Vagina (tissue), 2 donors: ENCODE data around the gene TMC1. TPM values are rescaled to one million over a fixed set of nuclear protein-coding genes. Genes with fewer than 3 reads are reported as not detected.
"Not testable (repeated sequence)": the region's sequence is repeated elsewhere in the genome, so short reads cannot be mapped to it uniquely, and the experiment has no call there.

Experiments
- DNase-seq, 2 donors: peaks; one replicate each; pipeline ENCODE4 v3.0.0-alpha.2; 2017; ENCODE audit errors: extremely low spot score in 2 of 2
- H3K27ac ChIP-seq: fragments of 200-600 bp; sonication (generic); one replicate; pipeline ENCODE4 v1.5.1; 2019
- H3K27me3 ChIP-seq: fragments of 200-600 bp; sonication (generic); one replicate; pipeline ENCODE4 v1.5.1; 2019
- H3K36me3 ChIP-seq, 2 donors: fragments of 200-600 bp; sonication (generic); one replicate each; pipeline ENCODE4 v1.5.1; 2017 to 2019
- H3K4me1 ChIP-seq: fragments of 200-600 bp; sonication (generic); one replicate; pipeline ENCODE4 v1.5.1; 2019
- H3K4me3 ChIP-seq, 2 donors: fragments of 200-600 bp; sonication (generic); 1 replicate in 1 of 2; 2 replicates in 1 of 2; pipeline ENCODE4 v1.5.1; 2016 to 2019
- H3K9me3 ChIP-seq: fragments of 200-600 bp; sonication (generic); one replicate; pipeline ENCODE4 v1.5.1; 2019
- CTCF ChIP-seq, 3 experiments: fragments of 450-650 bp in 2 of 3; fragments of 200-600 bp in 1 of 3; sonication (generic) in 1 of 3; IDR thresholded peaks; one replicate each; pipeline ENCODE4 v1.5.1; 2017 to 2019; ENCODE audit warnings: antibody characterized with exemption in 3 of 3, mild to moderate bottlenecking in 2 of 3, moderate library complexity in 2 of 3
- POLR2A ChIP-seq, 2 donors: fragments of 450-650 bp; IDR thresholded peaks; one replicate each; pipeline ENCODE4 v1.6.1; 2017; ENCODE audit warnings: antibody characterized with exemption in 2 of 2, mild to moderate bottlenecking in 2 of 2, moderate library complexity in 2 of 2
- POLR2AphosphoS5 ChIP-seq, 2 donors: sonication (generic); formaldehyde crosslinking; IDR thresholded peaks; one replicate each; pipeline ENCODE4 v1.9.0; 2017; ENCODE audit warnings: antibody characterized with exemption in 2 of 2, mild to moderate bottlenecking in 2 of 2, low read depth in 1 of 2; ENCODE audit not compliant: insufficient read depth in 1 of 2
- intact Hi-C: fragments of 100-400 bp; cut with DNase I; formaldehyde crosslinking; loops from one replicate; pipeline ENCODE4 v1.15.1; 2023
- total RNA-seq: library from RNA; depleted of rRNA; stranded (reverse); fragments of >200 nt; gene quantifications from one replicate; pipeline ENCODE4 v1.2.3, GENCODE V29; 2016

TMC1 gene
- total RNA-seq, 1 donor from 2014 or later, result not detected

DNA sequence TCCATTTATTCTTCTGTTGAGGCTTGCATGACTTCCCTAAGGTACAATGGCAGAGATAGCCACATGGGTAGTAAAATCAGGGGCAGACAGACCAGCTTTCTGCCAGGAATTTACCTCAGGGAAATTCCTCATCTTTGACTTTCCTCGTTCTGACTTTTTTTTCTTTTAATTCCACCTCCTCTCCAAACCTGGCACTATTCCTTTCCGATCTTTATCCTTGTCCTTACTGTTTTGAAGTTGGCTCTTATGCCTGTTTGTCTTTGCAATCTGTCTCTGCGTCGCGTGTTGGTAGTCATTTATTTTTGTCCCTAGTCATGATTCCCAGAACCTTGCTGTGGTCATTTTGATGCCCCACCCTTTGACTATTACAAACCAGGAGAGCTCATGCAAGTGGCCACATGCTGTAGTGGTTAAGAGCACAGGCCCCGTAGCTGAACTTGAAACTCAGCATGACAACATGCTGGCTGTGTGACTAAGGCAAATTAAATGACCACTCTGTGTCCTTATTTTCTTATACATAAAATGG, 19.0 kb downstream of the TMC1 start:
- H3K27ac ChIP-seq, result no peak overlapping the region
- no peaks in the 10 kb centered on the region for H3K27me3 ChIP-seq
- no peaks in the 10 kb centered on the region for H3K4me1 ChIP-seq
- H3K4me3 ChIP-seq, result no peak overlapping the region
- H3K36me3 ChIP-seq, result no peaks in the 10 kb centered on the region
- no peak for DNase-seq
- H3K9me3 ChIP-seq, result no peaks in the 10 kb centered on the region
- intact Hi-C loops, result no loop called here
- TF ChIP-seq CTCF (IDR thresholded peaks at IDR 0.05), result no peak
- no peak for TF ChIP-seq POLR2A (IDR thresholded peaks at IDR 0.05)
- no peak for TF ChIP-seq POLR2AphosphoS5 (IDR thresholded peaks at IDR 0.05; ENCODE audit: insufficient read depth in 1 of 2, low read depth in 1 of 2)

DNA sequence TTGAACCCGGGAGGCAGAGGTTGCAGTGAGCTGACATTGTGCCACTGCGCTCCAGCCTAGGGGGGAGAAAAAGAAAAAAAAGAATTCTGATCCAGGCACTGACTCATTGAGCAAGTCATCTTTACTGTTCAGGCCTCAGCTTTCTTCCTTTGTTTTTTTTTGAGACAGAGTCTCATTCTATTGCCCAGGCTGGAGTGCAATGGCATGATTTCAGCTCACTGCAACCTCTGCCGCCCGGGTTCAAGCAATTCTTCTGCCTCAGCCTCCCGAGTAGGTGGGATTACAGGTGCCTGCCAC, 21.1 kb downstream of the TMC1 start:
- DNase-seq, H3K9me3 ChIP-seq, H3K27ac ChIP-seq, H3K4me3 ChIP-seq, H3K4me1 ChIP-seq, H3K27me3 ChIP-seq, intact Hi-C loops, H3K36me3 ChIP-seq: not testable (repeated sequence)

GRCh38 chr9:72542917-72543316, 21.5 kb downstream of the TMC1 start:
- intact Hi-C loops, result no loop called here
- Histone ChIP-seq H3K27me3 (no peaks in the 10 kb centered on the region), H3K36me3 (no peaks in the 10 kb centered on the region), H3K9me3 (no peaks in the 10 kb centered on the region), H3K27ac (no peak overlapping the region), H3K4me1 (no peaks in the 10 kb centered on the region), H3K4me3 (no peak overlapping the region)
- TF ChIP-seq POLR2AphosphoS5 (IDR thresholded peaks at IDR 0.05; ENCODE audit: insufficient read depth in 1 of 2, low read depth in 1 of 2), result no peak
- TF ChIP-seq CTCF (IDR thresholded peaks at IDR 0.05), result no peak
- TF ChIP-seq POLR2A (IDR thresholded peaks at IDR 0.05), result no peak
- DNase-seq, result no peak

DNA sequence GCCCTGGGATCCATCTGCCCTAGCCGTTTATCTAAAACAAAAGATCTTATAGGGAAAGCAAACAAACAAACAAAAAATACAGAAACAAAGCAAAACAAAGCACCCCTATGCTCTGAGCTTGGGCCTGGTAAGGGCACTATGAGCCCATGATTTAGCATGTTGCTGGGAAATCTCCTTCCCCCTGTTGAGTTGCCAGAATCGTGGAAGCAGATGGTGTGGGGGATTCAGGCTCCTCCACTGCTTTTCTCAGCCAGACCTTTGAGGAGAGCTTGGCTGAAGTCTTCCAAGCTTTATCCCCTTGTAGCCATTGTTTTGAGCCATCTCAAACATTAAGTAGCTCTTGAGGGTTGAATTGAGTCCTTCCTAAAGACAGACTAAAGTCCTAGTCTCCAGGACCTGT, 29.9 kb downstream of the TMC1 start:
- Histone ChIP-seq H3K27ac (no peak overlapping the region), H3K9me3 (no peaks in the 10 kb centered on the region), H3K4me1 (peaks cover 4% of the 10 kb centered on the region), H3K27me3 (no peaks in the 10 kb centered on the region), H3K4me3 (no peak overlapping the region), H3K36me3 (no peaks in the 10 kb centered on the region)
- peak in 1 of 2 donors; percentile 29 for DNase-seq
- no peak for TF ChIP-seq POLR2AphosphoS5 (IDR thresholded peaks at IDR 0.05; ENCODE audit: insufficient read depth in 1 of 2, low read depth in 1 of 2)
- TF ChIP-seq POLR2A (IDR thresholded peaks at IDR 0.05), result no peak
- TF ChIP-seq CTCF (IDR thresholded peaks at IDR 0.05), result no peak
- intact Hi-C loops, result no loop called here

DNA sequence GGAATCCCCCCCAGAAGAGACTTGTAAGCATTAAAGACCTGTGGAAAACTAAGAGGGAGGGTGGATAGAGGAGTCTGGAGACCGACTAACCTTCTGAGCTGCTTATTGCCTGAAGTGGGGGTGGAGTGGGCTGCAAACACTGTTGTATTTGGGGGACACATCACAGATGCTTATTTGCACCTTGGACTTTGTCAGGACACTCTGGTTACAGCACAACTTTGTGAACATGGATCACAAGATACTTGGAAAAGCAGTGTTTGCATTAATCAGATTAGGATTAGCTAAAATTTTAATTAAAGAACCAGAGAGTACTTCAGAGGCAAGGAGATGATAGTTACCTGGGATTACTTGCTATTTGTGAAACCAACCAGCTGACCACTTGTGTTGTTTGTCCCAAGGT, 30.9 kb downstream of the TMC1 start:
- Histone ChIP-seq H3K4me3 (no peak overlapping the region), H3K36me3 (no peaks in the 10 kb centered on the region), H3K4me1 (peaks cover 6% of the 10 kb centered on the region), H3K9me3 (no peaks in the 10 kb centered on the region), H3K27ac (no peak overlapping the region), H3K27me3 (no peaks in the 10 kb centered on the region)
- TF ChIP-seq POLR2A (IDR thresholded peaks at IDR 0.05) (no peak), POLR2AphosphoS5 (IDR thresholded peaks at IDR 0.05; ENCODE audit: insufficient read depth in 1 of 2, low read depth in 1 of 2) (no peak), CTCF (IDR thresholded peaks at IDR 0.05) (no peak)
- DNase-seq, result no peak
- intact Hi-C loops, result no loop called here

GRCh38 chr9:72554221-72554641, 32.8 kb downstream of the TMC1 start:
- intact Hi-C loops, result no loop called here
- TF ChIP-seq CTCF (IDR thresholded peaks at IDR 0.05), result no peak
- TF ChIP-seq POLR2AphosphoS5 (IDR thresholded peaks at IDR 0.05; ENCODE audit: insufficient read depth in 1 of 2, low read depth in 1 of 2), result peak in 1 of 2 donors; percentile 45
- Histone ChIP-seq H3K27me3 (no peaks in the 10 kb centered on the region), H3K9me3 (no peaks in the 10 kb centered on the region), H3K27ac (peak overlapping the region; percentile 58), H3K4me3 (no peak overlapping the region), H3K36me3 (no peaks in the 10 kb centered on the region), H3K4me1 (peaks cover 17% of the 10 kb centered on the region)
- DNase-seq, result peak in 1 of 2 donors; percentile 8
